ENCODE measurements around the gene BACH2. TPM values are rescaled to one million over a fixed set of nuclear protein-coding genes. Genes with fewer than 3 reads are reported as not detected.
"Not testable (repeated sequence)": the region's sequence is repeated elsewhere in the genome, so short reads cannot be mapped to it uniquely, and the experiment has no call there.

The BACH2 gene
- total RNA-seq, 2 experiments from 2014 or later: 75.1 to 77.9 TPM

- Mint-ChIP-seq H3K27me3 (ENCODE audit: low read depth) (no peaks in the 10 kb centered on the region), H3K4me3 (peak overlapping the region; percentile 42), H3K27ac (peak overlapping the region; percentile 97), H3K9me3 (no peaks in the 10 kb centered on the region), H3K36me3 (ENCODE audit: low read depth) (peaks cover 45% of the 10 kb centered on the region), H3K4me1 (ENCODE audit: low read depth) (peaks cover 93% of the 10 kb centered on the region)
- intact Hi-C loops (cut with micrococcal nuclease): loop anchor here (5.0 to 10.0 kb wide), 5 partner anchors 284 to 1204 kb away; partner anchors contain the start of genes MAP3K7, PNRC1 and RRAGD
- DNase-seq: peak; percentile 59
- CTCF ChIA-PET: interaction anchor here (0.7 to 10.7 kb wide), 13 partner anchors 10 to 188 kb away, joined by 3 to 176 read pairs (median 6); no protein-coding TSS in a partner anchor
Observed at GRCh38 chr6:90288404-90288803, 8.2 kb downstream of the BACH2 start.

- Mint-ChIP-seq H3K36me3 (ENCODE audit: low read depth) (peaks cover 48% of the 10 kb centered on the region), H3K27ac (peak overlapping the region; percentile 97), H3K4me1 (ENCODE audit: low read depth) (peaks cover 95% of the 10 kb centered on the region), H3K4me3 (peak overlapping the region; percentile 19), H3K27me3 (ENCODE audit: low read depth) (no peaks in the 10 kb centered on the region), H3K9me3 (no peaks in the 10 kb centered on the region)
- intact Hi-C loops (cut with micrococcal nuclease): loop anchor here (1.0 to 10.0 kb wide), 8 partner anchors 106 to 1202 kb away; partner anchors contain the start of genes MAP3K7, PNRC1 and RRAGD
- CTCF ChIA-PET: interaction anchor here (0.6 to 10.7 kb wide), 23 partner anchors 11 to 346 kb away, joined by 3 to 176 read pairs (median 5); no protein-coding TSS in a partner anchor
- DNase-seq: peak; percentile 91
Observed at GRCh38 chr6:90286884-90287488, 9.7 kb downstream of the BACH2 start.

DNA sequence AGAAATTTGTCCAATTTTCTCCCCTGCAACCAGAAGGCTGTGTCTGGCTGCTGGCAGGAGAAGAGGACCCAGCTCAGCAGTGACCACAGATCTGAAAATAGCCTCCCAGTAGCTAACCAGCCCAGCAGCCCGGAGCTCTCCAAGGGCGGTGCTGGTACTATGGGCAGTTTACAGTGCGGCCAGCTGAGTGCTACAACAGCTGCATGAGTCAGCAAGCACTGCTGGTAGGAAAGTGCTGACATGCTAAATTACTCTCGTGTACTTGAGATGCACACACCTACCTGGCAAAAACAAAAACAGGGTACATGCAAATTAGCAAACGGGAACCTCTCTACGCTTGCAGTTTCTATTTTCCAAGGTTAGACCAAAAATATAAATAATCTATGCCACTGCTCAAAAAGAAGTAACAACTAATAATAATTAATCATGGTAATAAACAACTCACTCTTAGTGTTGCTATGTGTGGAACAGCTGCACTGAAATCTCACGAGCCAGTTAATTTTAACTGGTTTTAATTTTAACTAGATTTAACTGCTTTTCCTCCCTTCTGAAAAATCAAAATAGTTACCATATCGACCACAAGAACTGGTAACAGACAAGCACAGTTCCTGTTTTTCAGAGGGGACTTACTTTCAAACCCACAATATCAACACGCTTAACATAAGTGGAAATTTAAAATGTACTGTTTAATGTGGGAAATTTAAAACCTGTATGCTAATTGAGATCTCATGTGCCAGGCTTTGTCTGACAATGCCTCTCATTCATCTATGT lies 10.8 kb downstream of the BACH2 start:
- peak overlapping the region; percentile 94 for H3K27ac Mint-ChIP-seq
- H3K36me3 Mint-ChIP-seq (ENCODE audit: low read depth): peaks cover 39% of the 10 kb centered on the region
- peak overlapping the region; percentile 70 for H3K4me3 Mint-ChIP-seq

DNA sequence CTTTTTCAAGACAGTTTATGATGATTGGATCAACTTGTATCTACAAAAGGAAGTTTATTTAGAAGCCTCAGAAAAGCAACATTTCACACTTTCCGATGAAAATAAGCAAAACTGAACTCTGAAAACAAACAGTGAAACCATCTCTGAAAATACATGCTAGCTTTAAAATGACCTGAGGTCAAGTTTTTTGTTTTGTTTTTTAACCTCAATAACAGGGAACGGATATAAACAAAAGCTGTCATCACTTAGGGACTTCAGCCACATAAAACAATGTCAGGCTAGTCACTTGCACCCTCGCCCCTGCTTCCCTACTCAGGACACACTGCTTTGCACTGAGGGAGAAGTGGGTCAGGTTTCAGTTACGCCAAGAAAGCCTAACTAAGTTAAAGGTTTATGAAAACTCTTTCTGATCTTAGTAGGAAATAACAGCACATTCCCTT lies 11.6 kb downstream of the BACH2 start:
- CTCF ChIA-PET: interaction anchor here (0.8 to 10.7 kb wide), 21 partner anchors 11 to 344 kb away, joined by 3 to 176 read pairs (median 4); no protein-coding TSS in a partner anchor
- Mint-ChIP-seq H3K27ac (peak overlapping the region; percentile 94), H3K27me3 (ENCODE audit: low read depth) (no peaks in the 10 kb centered on the region), H3K9me3 (no peaks in the 10 kb centered on the region), H3K36me3 (ENCODE audit: low read depth) (peaks cover 32% of the 10 kb centered on the region), H3K4me1 (ENCODE audit: low read depth) (peaks cover 94% of the 10 kb centered on the region), H3K4me3 (peak overlapping the region; percentile 70)
- DNase-seq: no peak
- intact Hi-C loops (cut with micrococcal nuclease): loop anchor here (1.0 to 10.0 kb wide), 9 partner anchors 8 to 1200 kb away; partner anchors contain the start of genes MAP3K7, PNRC1 and RRAGD

More for the DNA sequence above, 10.8 kb downstream of the BACH2 start:
- DNase-seq: peak; percentile 68
- H3K9me3 Mint-ChIP-seq: no peaks in the 10 kb centered on the region
- CTCF ChIA-PET: interaction anchor here (1.0 to 10.7 kb wide), 17 partner anchors 10 to 345 kb away, joined by 3 to 176 read pairs (median 5); no protein-coding TSS in a partner anchor
- intact Hi-C loops (cut with micrococcal nuclease): loop anchor here (1.0 to 10.0 kb wide), 9 partner anchors 8 to 1201 kb away; partner anchors contain the start of genes MAP3K7, PNRC1 and RRAGD
- H3K4me1 Mint-ChIP-seq (ENCODE audit: low read depth): peaks cover 94% of the 10 kb centered on the region
- no peaks in the 10 kb centered on the region for H3K27me3 Mint-ChIP-seq (ENCODE audit: low read depth)

- DNase-seq: peak; percentile 65
- peaks cover 30% of the 10 kb centered on the region for H3K36me3 Mint-ChIP-seq (ENCODE audit: low read depth)
- peak overlapping the region; percentile 70 for H3K4me3 Mint-ChIP-seq
- CTCF ChIA-PET: interaction anchor here (0.8 to 10.7 kb wide), 20 partner anchors 12 to 344 kb away, joined by 3 to 176 read pairs (median 4); no protein-coding TSS in a partner anchor
- H3K9me3 Mint-ChIP-seq: no peaks in the 10 kb centered on the region
- intact Hi-C loops (cut with micrococcal nuclease): loop anchor here (1.0 to 10.0 kb wide), 21 partner anchors 9 to 1200 kb away; partner anchors contain the start of genes MAP3K7, PNRC1 and RRAGD
- no peaks in the 10 kb centered on the region for H3K27me3 Mint-ChIP-seq (ENCODE audit: low read depth)
- H3K27ac Mint-ChIP-seq: peak overlapping the region; percentile 94
- H3K4me1 Mint-ChIP-seq (ENCODE audit: low read depth): peaks cover 93% of the 10 kb centered on the region
Observed at GRCh38 chr6:90284236-90285041, 12.2 kb downstream of the BACH2 start.

DNA sequence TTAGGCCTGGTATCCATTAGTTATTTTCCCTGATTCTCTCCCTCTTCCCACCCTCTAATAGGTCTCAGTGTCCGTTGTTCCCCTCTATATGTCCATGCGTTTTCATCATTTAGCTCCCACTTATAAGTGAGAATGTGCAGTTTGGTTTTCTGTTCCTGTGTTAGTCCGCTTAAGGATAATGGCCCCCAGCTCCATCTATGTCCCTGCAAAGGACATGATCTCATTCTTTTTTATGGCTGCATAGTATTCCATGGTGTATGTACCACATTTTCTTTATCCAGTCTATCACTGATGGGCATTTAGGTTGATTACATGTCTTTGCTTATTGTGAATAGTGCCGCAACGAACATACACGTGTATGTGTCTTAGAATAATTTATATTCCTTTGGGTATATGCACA lies 14.4 kb downstream of the BACH2 start:
- intact Hi-C loops (cut with micrococcal nuclease): loop anchor here (10.0 kb wide), 1 partner anchor 1197 kb away; the partner anchor contains the start of gene PNRC1
- peaks cover 29% of the 10 kb centered on the region for H3K36me3 Mint-ChIP-seq (ENCODE audit: low read depth)
- H3K27me3 Mint-ChIP-seq (ENCODE audit: low read depth); H3K4me3 Mint-ChIP-seq; H3K9me3 Mint-ChIP-seq; DNase-seq: not testable (repeated sequence)
- H3K4me1 Mint-ChIP-seq (ENCODE audit: low read depth): peaks cover 91% of the 10 kb centered on the region
- H3K27ac Mint-ChIP-seq: peak overlapping the region; percentile 87
- CTCF ChIA-PET: interaction anchor here (1.1 kb wide), 1 partner anchor 116 kb away, joined by 3 read pairs; no protein-coding TSS in a partner anchor

DNA sequence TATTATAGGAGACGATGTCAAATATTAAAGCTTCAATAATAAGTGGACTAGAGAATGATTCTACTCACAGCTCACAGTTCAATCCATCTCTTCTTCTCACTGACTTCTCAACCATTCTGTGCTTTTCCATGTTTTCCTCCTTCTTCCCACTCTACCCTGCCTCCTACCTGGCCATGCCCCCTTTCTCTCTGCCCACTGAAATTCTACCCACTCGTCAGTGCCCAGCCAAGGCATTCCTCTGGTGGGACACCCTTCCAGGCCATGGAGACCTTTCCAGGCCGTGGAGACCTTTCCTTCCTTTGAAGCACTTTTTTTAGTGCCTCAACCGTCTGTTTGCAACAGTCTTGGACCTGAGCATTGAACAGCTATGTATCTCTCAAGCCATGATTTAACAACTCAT lies 18.5 kb downstream of the BACH2 start:
- CTCF ChIA-PET: interaction anchor here (1.3 to 1.6 kb wide), 4 partner anchors 10 to 115 kb away, joined by 3 to 9 read pairs (median 4); no protein-coding TSS in a partner anchor
- Mint-ChIP-seq H3K9me3 (no peaks in the 10 kb centered on the region), H3K27me3 (ENCODE audit: low read depth) (no peaks in the 10 kb centered on the region), H3K4me3 (peak overlapping the region; percentile 23), H3K27ac (peak overlapping the region; percentile 89), H3K36me3 (ENCODE audit: low read depth) (peaks cover 27% of the 10 kb centered on the region), H3K4me1 (ENCODE audit: low read depth) (peaks cover 92% of the 10 kb centered on the region)
- DNase-seq: no peak
- intact Hi-C loops (cut with micrococcal nuclease): no loop called here

GRCh38 chr6:90277302-90278011 lies 19.2 kb downstream of the BACH2 start:
- peak overlapping the region; percentile 23 for H3K4me3 Mint-ChIP-seq
- no peaks in the 10 kb centered on the region for H3K9me3 Mint-ChIP-seq
- H3K4me1 Mint-ChIP-seq (ENCODE audit: low read depth): peaks cover 92% of the 10 kb centered on the region
- H3K36me3 Mint-ChIP-seq (ENCODE audit: low read depth): peaks cover 24% of the 10 kb centered on the region
- peak overlapping the region; percentile 97 for H3K27ac Mint-ChIP-seq
- intact Hi-C loops (cut with micrococcal nuclease): no loop called here
- no peak for DNase-seq
- H3K27me3 Mint-ChIP-seq (ENCODE audit: low read depth): no peaks in the 10 kb centered on the region
- CTCF ChIA-PET: interaction anchor here (1.3 to 1.6 kb wide), 4 partner anchors 11 to 116 kb away, joined by 3 to 9 read pairs (median 4); no protein-coding TSS in a partner anchor

GRCh38 chr6:90274451-90275030 lies 22.1 kb downstream of the BACH2 start:
- CTCF ChIA-PET: interaction anchor here (0.7 to 4.0 kb wide), 9 partner anchors 10 to 118 kb away, joined by 3 to 28 read pairs (median 7); no protein-coding TSS in a partner anchor
- Mint-ChIP-seq H3K36me3 (ENCODE audit: low read depth) (peaks cover 41% of the 10 kb centered on the region), H3K27ac (peak overlapping the region; percentile 97), H3K27me3 (ENCODE audit: low read depth) (no peaks in the 10 kb centered on the region), H3K4me1 (ENCODE audit: low read depth) (peaks cover 91% of the 10 kb centered on the region), H3K9me3 (no peaks in the 10 kb centered on the region), H3K4me3 (peak overlapping the region; percentile 36)
- intact Hi-C loops (cut with micrococcal nuclease): loop anchor here (1.0 to 5.0 kb wide), 16 partner anchors 10 to 322 kb away; no protein-coding TSS in a partner anchor
- DNase-seq: peak; percentile 96

- intact Hi-C loops (cut with micrococcal nuclease): loop anchor here (1.0 to 5.0 kb wide), 16 partner anchors 10 to 322 kb away; no protein-coding TSS in a partner anchor
- Mint-ChIP-seq H3K4me3 (peak overlapping the region; percentile 36), H3K36me3 (ENCODE audit: low read depth) (peaks cover 41% of the 10 kb centered on the region), H3K27ac (peak overlapping the region; percentile 97), H3K27me3 (ENCODE audit: low read depth) (no peaks in the 10 kb centered on the region), H3K9me3 (no peaks in the 10 kb centered on the region), H3K4me1 (ENCODE audit: low read depth) (peaks cover 91% of the 10 kb centered on the region)
- CTCF ChIA-PET: interaction anchor here (0.6 to 4.0 kb wide), 12 partner anchors 11 to 119 kb away, joined by 3 to 28 read pairs (median 5); no protein-coding TSS in a partner anchor
- DNase-seq: no peak
Observed at GRCh38 chr6:90273863-90274262, 22.8 kb downstream of the BACH2 start.

Data from activated naive CD4-positive, alpha-beta T cell treated with anti-CD3 and anti-CD28 coated beads for 36 hours (primary cell).